IMR-90 (cell line): ENCODE measurements around the gene NISCH. TPM values are rescaled to one million over a fixed set of nuclear protein-coding genes. Genes with fewer than 3 reads are reported as not detected.

ENCODE experiments used
- ATAC-seq: fragments of 200-7000 bp; cut with Tn5 transposase; 2 replicates; pipeline ENCODE4 v1.9.1; 2020; ENCODE audit warnings: low read depth, mild to moderate bottlenecking, moderate library complexity
- BruUV-seq: library from RNA; stranded (reverse); fragments of 400-500 nt; replicated peaks from 2 replicates; lab custom pipeline; 2021; lab: Mats Ljungman, UMichigan
- CTCF ChIA-PET: fragments of 300-600 bp; formaldehyde crosslinking; extraction: SDS; loops from one replicate; lab custom pipeline; 2021; ENCODE audit warnings: antibody characterized with exemption; lab: Yijun Ruan, JAX
- POLR2A ChIA-PET: fragments of 300-600 bp; sonication (Branson Sonifier 250); formaldehyde crosslinking; loops from one replicate; lab custom pipeline; 2022; ENCODE audit warnings: antibody characterized with exemption; ENCODE audit not compliant: unreplicated experiment; lab: Charles Lee
- DNase-seq: peaks from one replicate; pipeline ENCODE4 v3.0.0; 2013
- H2AFZ ChIP-seq: replicated peaks from 2 replicates; pipeline ENCODE3; 2013; ENCODE audit warnings: low read length, mild to moderate bottlenecking; ENCODE audit not compliant: poor library complexity
- H2AK5ac ChIP-seq: 2 replicates; pipeline ENCODE4 v1.6.1; 2013; ENCODE audit warnings: low read depth, low read length, inconsistent platforms
- H2AK9ac ChIP-seq: replicated peaks from 2 replicates; pipeline ENCODE3; 2013; ENCODE audit warnings: mild to moderate bottlenecking, low read depth, low read length, moderate library complexity; ENCODE audit not compliant: poor library complexity
- H2BK120ac ChIP-seq: 2 replicates; pipeline ENCODE4 v1.6.1; 2013; ENCODE audit warnings: low read depth, low read length, inconsistent platforms
- H2BK15ac ChIP-seq: 3 replicates; pipeline ENCODE4 v1.6.1; 2013; ENCODE audit warnings: low read depth, low read length, inconsistent platforms
- H2BK20ac ChIP-seq: 2 replicates; pipeline ENCODE4 v1.6.1; 2013; ENCODE audit warnings: low read depth, mild to moderate bottlenecking, inconsistent platforms, low read length, moderate library complexity
- H2BK5ac ChIP-seq: 2 replicates; pipeline ENCODE4 v1.6.1; 2013; ENCODE audit warnings: mild to moderate bottlenecking, low read depth, low read length, inconsistent platforms; ENCODE audit not compliant: poor library complexity, severe bottlenecking
- H3K14ac ChIP-seq: replicated peaks from 2 replicates; pipeline ENCODE4 v1.6.1; 2013; ENCODE audit warnings: low read depth, low read length, inconsistent platforms
- H3K18ac ChIP-seq: 2 replicates; pipeline ENCODE4 v1.6.1; 2013; ENCODE audit warnings: low read depth, low read length, control low read depth
- H3K23ac ChIP-seq: 2 replicates; pipeline ENCODE4 v1.6.1; 2013; ENCODE audit warnings: low read depth, low read length, inconsistent platforms
- H3K27ac ChIP-seq: 2 replicates; pipeline ENCODE4 v1.5.1; 2013; ENCODE audit warnings: mild to moderate bottlenecking, control low read depth, low read length; ENCODE audit not compliant: insufficient read depth
- H3K27me3 ChIP-seq: 2 replicates; pipeline ENCODE4 v1.6.1; 2013; ENCODE audit warnings: low read length; ENCODE audit not compliant: control insufficient read depth, insufficient read depth
- H3K36me3 ChIP-seq: 2 replicates; pipeline ENCODE4 v1.6.1; 2013; ENCODE audit warnings: low read length, mixed read lengths; ENCODE audit not compliant: control insufficient read depth, insufficient read depth
- H3K4ac ChIP-seq: 2 replicates; pipeline ENCODE4 v1.6.1; 2013; ENCODE audit warnings: low read depth, low read length, inconsistent platforms
- H3K4me1 ChIP-seq: 2 replicates; pipeline ENCODE4 v1.6.1; 2013; ENCODE audit warnings: low read length, mixed read lengths; ENCODE audit not compliant: control insufficient read depth, insufficient read depth
- H3K4me2 ChIP-seq: 2 replicates; pipeline ENCODE4 v1.6.1; 2013; ENCODE audit warnings: low read depth, mild to moderate bottlenecking, control low read depth, low read length, moderate library complexity
- H3K4me3 ChIP-seq: 2 replicates; pipeline ENCODE4 v1.5.1; 2013; ENCODE audit warnings: low read depth, mild to moderate bottlenecking, control low read depth, low read length, moderate library complexity; ENCODE audit not compliant: insufficient read depth
- H3K56ac ChIP-seq: 2 replicates; pipeline ENCODE4 v1.6.1; 2013; ENCODE audit warnings: low read length, inconsistent platforms; ENCODE audit not compliant: insufficient read depth; ENCODE audit errors: extremely low read depth
- H3K79me1 ChIP-seq, 2 experiments: 2 replicates each; pipeline ENCODE4 v1.6.1; 2013; ENCODE audit warnings: low read length in 2 of 2, inconsistent platforms in 1 of 2, low read depth in 1 of 2
- H3K9ac ChIP-seq: 2 replicates; pipeline ENCODE4 v1.6.1; 2013; ENCODE audit warnings: low read depth, low read length, control low read depth
- H3K9me1 ChIP-seq: 2 replicates; pipeline ENCODE4 v1.6.1; 2013; ENCODE audit warnings: low read length, inconsistent platforms; ENCODE audit not compliant: insufficient read depth
- H3K9me3 ChIP-seq: 2 replicates; pipeline ENCODE4 v1.6.1; 2013; ENCODE audit warnings: low read length; ENCODE audit not compliant: control insufficient read depth, insufficient read depth
- H4K20me1 ChIP-seq: 2 replicates; pipeline ENCODE4 v1.6.1; 2013; ENCODE audit warnings: low read length, inconsistent platforms; ENCODE audit not compliant: insufficient read depth
- H4K5ac ChIP-seq: 2 replicates; pipeline ENCODE4 v1.6.1; 2013; ENCODE audit warnings: mild to moderate bottlenecking, low read depth, low read length, control low read depth
- H4K8ac ChIP-seq, 2 experiments: 2 replicates each; pipeline ENCODE4 v1.6.1; 2013; ENCODE audit warnings: low read depth in 2 of 2, low read length in 2 of 2, control low read depth in 1 of 2, inconsistent platforms in 1 of 2
- H4K91ac ChIP-seq: 2 replicates; pipeline ENCODE4 v1.6.1; 2013; ENCODE audit warnings: low read depth, low read length, inconsistent platforms; ENCODE audit not compliant: insufficient read depth
- BHLHE40 ChIP-seq: fragments of 150-350 bp; IDR thresholded peaks from 2 replicates; pipeline ENCODE4 v1.6.1; 2016; ENCODE audit warnings: mild to moderate bottlenecking, low read depth, low read length
- CEBPB ChIP-seq: IDR thresholded peaks from 2 replicates; pipeline ENCODE4 v1.6.1; 2012; ENCODE audit warnings: low read depth, low read length, improper control_type of control experiment
- CHD1 ChIP-seq: IDR thresholded peaks from 2 replicates; pipeline ENCODE4 v1.6.1; 2012; ENCODE audit warnings: low read depth, low read length, improper control_type of control experiment
- CTCF ChIP-seq: conservative IDR thresholded peaks from 2 replicates; pipeline ENCODE4 v1.5.1; 2012; ENCODE audit warnings: mild to moderate bottlenecking, low read depth, low read length, improper control_type of control experiment
- FOS ChIP-seq: fragments of 150-350 bp; IDR thresholded peaks from 2 replicates; pipeline ENCODE4 v1.6.1; 2016; ENCODE audit warnings: low read depth, low read length
- MAFK ChIP-seq: IDR thresholded peaks from 2 replicates; pipeline ENCODE4 v1.6.1; 2012; ENCODE audit warnings: low read depth, low read length, improper control_type of control experiment
- MAZ ChIP-seq: IDR thresholded peaks from 2 replicates; pipeline ENCODE4 v1.6.1; 2012; ENCODE audit warnings: low read depth, mild to moderate bottlenecking, low read length, improper control_type of control experiment, moderate library complexity, borderline replicate concordance
- MXI1 ChIP-seq: IDR thresholded peaks from 2 replicates; pipeline ENCODE4 v1.6.1; 2012; ENCODE audit warnings: low read depth, mild to moderate bottlenecking, low read length, moderate library complexity, borderline replicate concordance
- NFE2L2 ChIP-seq: fragments of 150-350 bp; IDR thresholded peaks from 2 replicates; pipeline ENCODE4 v1.6.1; 2016; ENCODE audit warnings: low read depth, mild to moderate bottlenecking, low read length
- POLR2A ChIP-seq: IDR thresholded peaks from 2 replicates; pipeline ENCODE4 v1.6.1; 2012; ENCODE audit warnings: mild to moderate bottlenecking, low read depth, low read length
- RAD21 ChIP-seq: IDR thresholded peaks from 2 replicates; pipeline ENCODE4 v1.6.1; 2012; ENCODE audit warnings: low read length, improper control_type of control experiment
- RFX5 ChIP-seq: IDR thresholded peaks from 2 replicates; pipeline ENCODE4 v1.8.0; 2012; ENCODE audit warnings: low read depth, mild to moderate bottlenecking, low read length, moderate library complexity
- SMC3 ChIP-seq: fragments of 150-350 bp; IDR thresholded peaks from 2 replicates; pipeline ENCODE4 v1.6.1; 2016; ENCODE audit warnings: low read depth, mild to moderate bottlenecking, antibody characterized with exemption, low read length, moderate library complexity
- USF2 ChIP-seq: fragments of 150-350 bp; IDR thresholded peaks from 2 replicates; pipeline ENCODE4 v1.6.1; 2017; ENCODE audit warnings: mild to moderate bottlenecking, antibody characterized with exemption, low read length, low read depth
- WGBS, 2 experiments: methylation state at CpG; one replicate each; pipeline versions ENCODE4 v1.1.5 to v1.1.7; 2013; ENCODE audit warnings: missing lambda C conversion rate in 2 of 2; ENCODE audit not compliant: insufficient read length in 1 of 2; ENCODE audit errors: extremely low coverage in 2 of 2; 5-methylcytosine and 5-hydroxymethylcytosine counted together
- dilution Hi-C: fragments of 300-500 bp; cut with HindIII; formaldehyde crosslinking; loops from one replicate; pipeline ENCODE4 v1.14.3; 2018; ENCODE audit warnings: low sequenced_read_pairs; ENCODE audit not compliant: unreplicated experiment
- in situ Hi-C: fragments of 300-500 bp; cut with MboI; formaldehyde crosslinking; loops from 3 replicates; pipeline ENCODE4 v1.14.3; 2019; ENCODE audit warnings: low sequenced_read_pairs, inconsistent platforms, mixed read lengths
- intact Hi-C: fragments of 100-400 bp; cut with micrococcal nuclease; formaldehyde crosslinking; loops from 2 replicates; pipeline ENCODE4 v1.10.0; 2022
- polyA plus RNA-seq, 3 experiments: library from polyadenylated mRNA; depleted of rRNA; stranded (reverse); fragments of >200 nt; gene quantifications; 2 replicates each; pipeline ENCODE4 v1.2.3, GENCODE V29; 2012; ENCODE audit warnings: low replicate concordance in 1 of 3
- total RNA-seq: library from RNA; depleted of rRNA; stranded (reverse); fragments of >200 nt; gene quantifications from 2 replicates; pipeline ENCODE4 v1.2.3, GENCODE V29; 2012
- TF ChIP-seq, protein P1 (sequence below): fragments of 150-350 bp; IDR thresholded peaks from 2 replicates; pipeline ENCODE4 v1.6.1; 2016; ENCODE audit warnings: low read depth, mild to moderate bottlenecking, low read length, moderate library complexity, borderline replicate concordance

Gene NISCH
- total and polyA plus RNA-seq, 2 of the 4 experiments (the other 2 are of a cell fraction) = 36.9 to 86.0 TPM

DNA sequence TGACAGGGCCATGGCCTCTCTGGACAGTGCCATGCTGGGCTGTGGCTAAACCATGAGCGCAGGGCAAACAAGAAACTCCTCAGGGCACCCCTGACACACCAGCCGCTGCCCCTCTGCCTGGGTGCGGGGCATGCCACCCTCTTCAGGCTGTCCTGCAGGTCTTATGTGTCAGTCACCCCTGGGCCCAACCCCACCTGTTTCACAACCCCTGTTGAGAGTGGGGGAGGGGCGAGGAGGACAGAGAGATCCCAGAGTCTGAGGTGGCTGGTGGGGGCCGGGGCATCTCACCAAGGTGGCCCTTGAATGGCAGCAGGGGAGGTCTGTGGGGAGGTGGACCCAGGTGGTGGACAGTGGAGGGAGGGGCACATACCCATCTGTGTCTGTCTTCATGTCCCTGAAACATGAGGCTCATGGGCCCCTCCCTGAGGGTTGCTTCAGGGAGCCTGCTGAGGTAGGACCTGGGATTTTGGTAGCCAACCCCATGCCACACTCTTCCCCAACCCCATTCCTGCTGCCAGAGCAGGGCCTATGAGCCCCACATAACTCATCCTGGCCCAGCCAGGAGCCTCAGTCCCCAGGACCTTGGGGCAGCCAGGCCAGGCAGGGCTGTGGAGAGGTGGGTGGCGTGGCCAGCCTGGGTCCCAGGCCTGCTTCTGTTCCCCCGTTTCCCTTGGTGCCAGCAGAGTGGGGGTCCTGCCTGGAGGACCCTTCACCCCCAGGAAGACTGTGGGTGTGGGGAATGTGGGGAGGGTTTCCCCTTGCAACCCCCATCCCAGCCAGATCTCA, 38.0 kb downstream of the NISCH start:
- BruUV-seq = no TSS peak
- no peak overlapping the region for H4K91ac ChIP-seq
- H4K5ac ChIP-seq = no peak overlapping the region
- H3K9ac ChIP-seq = no peak overlapping the region
- no peaks in the 10 kb centered on the region for H3K27me3 ChIP-seq
- no peak for ATAC-seq
- H2BK15ac ChIP-seq = no peak overlapping the region
- H3K27ac ChIP-seq = no peak overlapping the region
- peaks cover 7% of the 10 kb centered on the region; the same call in 1 of the 2 replicates for H3K4me1 ChIP-seq
- no peak overlapping the region for H3K14ac ChIP-seq
- no peak overlapping the region for H4K8ac ChIP-seq
- H3K79me1 ChIP-seq = peaks cover 0 to 11% of the 10 kb centered on the region in 2 experiments; a peak in 2 of 4 replicates
- no peak overlapping the region for H3K23ac ChIP-seq
- H2BK5ac ChIP-seq = no peak overlapping the region
- H2BK20ac ChIP-seq = no peak overlapping the region
- H2AFZ ChIP-seq = no peak overlapping the region
- H2AK5ac ChIP-seq = no peak overlapping the region
- no peak overlapping the region for H3K18ac ChIP-seq
- ChIA-PET CTCF (no interaction called here), POLR2A (no interaction called here)
- peak overlapping the region; percentile 44 for H2AK9ac ChIP-seq
- intact Hi-C loops = no loop called here
- H2BK120ac ChIP-seq = no peak overlapping the region
- no peak overlapping the region for H3K56ac ChIP-seq
- no peak overlapping the region for H3K4ac ChIP-seq
- DNase-seq = no peak
- no peaks in the 10 kb centered on the region for H3K9me3 ChIP-seq
- no peak overlapping the region for H3K4me3 ChIP-seq
- peaks cover 47% of the 10 kb centered on the region for H3K36me3 ChIP-seq
- 100% methylated on average over 1 of the region's 7 CpGs; no CpG with 5 or more reads in 1 of the 2 experiments for WGBS, 2 experiments
- dilution Hi-C loops = no loop called here
- in situ Hi-C loops = no loop called here
- H4K20me1 ChIP-seq = peaks cover 12% of the 10 kb centered on the region; the same call in 1 of the 2 replicates
- no peak overlapping the region for H3K4me2 ChIP-seq
- peaks cover 6% of the 10 kb centered on the region; the same call in 1 of the 2 replicates for H3K9me1 ChIP-seq
- TF ChIP-seq RAD21 = no peak
- no peak for TF ChIP-seq POLR2A
- TF ChIP-seq MXI1 = no peak
- TF ChIP-seq CHD1 = no peak
- TF ChIP-seq CEBPB = no peak
- no peak for TF ChIP-seq NFE2L2
- no peak for TF ChIP-seq CTCF
- no peak for TF ChIP-seq MAZ
- TF ChIP-seq USF2 = no peak
- TF ChIP-seq RFX5 = no peak
- TF ChIP-seq BHLHE40 = no peak
- TF ChIP-seq FOS = no peak
- TF ChIP-seq SMC3 = no peak
- no peak for TF ChIP-seq MAFK
- TF ChIP-seq, protein P1, sequence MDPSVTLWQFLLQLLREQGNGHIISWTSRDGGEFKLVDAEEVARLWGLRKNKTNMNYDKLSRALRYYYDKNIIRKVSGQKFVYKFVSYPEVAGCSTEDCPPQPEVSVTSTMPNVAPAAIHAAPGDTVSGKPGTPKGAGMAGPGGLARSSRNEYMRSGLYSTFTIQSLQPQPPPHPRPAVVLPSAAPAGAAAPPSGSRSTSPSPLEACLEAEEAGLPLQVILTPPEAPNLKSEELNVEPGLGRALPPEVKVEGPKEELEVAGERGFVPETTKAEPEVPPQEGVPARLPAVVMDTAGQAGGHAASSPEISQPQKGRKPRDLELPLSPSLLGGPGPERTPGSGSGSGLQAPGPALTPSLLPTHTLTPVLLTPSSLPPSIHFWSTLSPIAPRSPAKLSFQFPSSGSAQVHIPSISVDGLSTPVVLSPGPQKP = no peak
